GM18499 (cell line): Measurements from ENCODE around the gene SLC40A1.

Source experiments
- ATAC-seq: cut with Tn5 transposase; IDR thresholded peaks from one replicate; pipeline ENCODE4 v1.9.1; 2021; ENCODE audit warnings: moderate number of reproducible peaks; ENCODE audit not compliant: insufficient read depth, unreplicated experiment

SLC40A1 gene, protein sequence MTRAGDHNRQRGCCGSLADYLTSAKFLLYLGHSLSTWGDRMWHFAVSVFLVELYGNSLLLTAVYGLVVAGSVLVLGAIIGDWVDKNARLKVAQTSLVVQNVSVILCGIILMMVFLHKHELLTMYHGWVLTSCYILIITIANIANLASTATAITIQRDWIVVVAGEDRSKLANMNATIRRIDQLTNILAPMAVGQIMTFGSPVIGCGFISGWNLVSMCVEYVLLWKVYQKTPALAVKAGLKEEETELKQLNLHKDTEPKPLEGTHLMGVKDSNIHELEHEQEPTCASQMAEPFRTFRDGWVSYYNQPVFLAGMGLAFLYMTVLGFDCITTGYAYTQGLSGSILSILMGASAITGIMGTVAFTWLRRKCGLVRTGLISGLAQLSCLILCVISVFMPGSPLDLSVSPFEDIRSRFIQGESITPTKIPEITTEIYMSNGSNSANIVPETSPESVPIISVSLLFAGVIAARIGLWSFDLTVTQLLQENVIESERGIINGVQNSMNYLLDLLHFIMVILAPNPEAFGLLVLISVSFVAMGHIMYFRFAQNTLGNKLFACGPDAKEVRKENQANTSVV

DNA sequence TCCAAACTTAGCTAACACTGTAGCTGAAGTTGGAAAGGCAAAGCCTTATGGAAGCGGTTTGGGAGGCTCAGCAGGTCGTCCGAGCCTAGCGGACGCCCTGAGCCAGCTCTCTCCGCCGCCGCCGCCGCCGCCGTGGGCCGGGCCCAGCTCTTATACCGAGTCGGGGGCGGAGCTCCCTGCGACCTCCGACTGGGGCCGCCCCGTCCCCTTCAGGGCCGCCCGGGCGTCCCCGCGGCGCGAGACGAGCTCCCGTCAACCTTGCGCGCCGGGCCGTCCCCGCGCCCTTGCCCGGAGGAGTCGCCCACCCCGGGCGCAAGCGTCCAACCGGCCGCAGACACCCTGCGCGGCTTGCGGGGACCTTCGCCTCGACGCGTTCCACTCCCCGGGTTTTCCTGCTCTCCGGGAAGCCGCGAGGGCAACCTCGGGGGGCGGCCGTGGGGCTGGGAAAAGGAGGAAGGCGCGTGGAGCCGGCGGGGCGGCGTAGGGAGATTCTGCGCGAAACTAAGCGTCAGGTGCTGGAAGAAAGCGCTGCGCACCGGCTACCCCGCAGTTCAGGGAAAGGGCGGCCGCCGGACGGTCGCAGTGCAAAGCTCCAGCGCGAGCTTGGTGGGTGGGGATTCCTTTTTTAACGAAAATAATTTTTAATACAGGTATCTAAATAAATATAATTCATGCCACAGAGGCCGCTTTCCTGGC is at the start of gene SLC40A1:
TSS of gene SLC40A1 (minus strand) at position 129 of the 696 bp plus-strand sequence. CDS start 326 bp downstream, outside the sequence.
- ATAC-seq = no peak

- ATAC-seq = no peak
These were observed 49.2 kb upstream of the SLC40A1 start for GRCh38 chr2:189629531-189630453.

DNA sequence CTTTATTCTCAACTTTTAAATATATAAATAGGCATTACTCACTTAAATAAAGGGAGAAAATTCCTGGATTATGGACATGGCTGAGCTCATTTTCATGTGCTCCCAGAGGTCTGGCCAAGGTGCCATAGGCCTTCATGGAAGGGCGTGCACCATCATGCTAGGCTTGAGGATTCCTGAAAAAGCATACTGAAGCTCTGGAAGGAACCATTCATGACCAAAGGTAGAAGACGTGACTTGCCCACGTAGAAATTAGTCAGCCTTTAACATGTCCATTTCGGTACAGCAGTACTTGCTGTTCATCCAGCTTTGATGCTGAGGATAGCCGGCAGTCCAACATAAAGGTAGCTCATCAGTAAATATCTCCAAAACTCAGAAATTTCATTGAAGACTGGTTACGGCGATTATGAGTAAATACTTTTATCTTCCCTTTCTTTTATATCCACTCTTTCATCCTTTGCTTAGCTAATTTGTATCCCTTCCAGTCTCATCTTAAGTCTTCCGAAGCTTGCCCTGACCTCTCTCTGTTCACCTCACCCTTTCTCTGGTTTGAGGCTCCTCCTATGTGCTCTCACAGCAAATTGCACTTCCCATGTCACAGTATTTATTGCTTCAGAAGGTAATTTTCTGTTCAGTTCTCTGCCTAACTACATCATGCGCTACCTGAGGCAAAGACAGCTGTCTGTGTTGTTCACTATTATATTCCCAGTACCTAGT is 48.4 kb upstream of the SLC40A1 start:
- no peak for ATAC-seq

DNA sequence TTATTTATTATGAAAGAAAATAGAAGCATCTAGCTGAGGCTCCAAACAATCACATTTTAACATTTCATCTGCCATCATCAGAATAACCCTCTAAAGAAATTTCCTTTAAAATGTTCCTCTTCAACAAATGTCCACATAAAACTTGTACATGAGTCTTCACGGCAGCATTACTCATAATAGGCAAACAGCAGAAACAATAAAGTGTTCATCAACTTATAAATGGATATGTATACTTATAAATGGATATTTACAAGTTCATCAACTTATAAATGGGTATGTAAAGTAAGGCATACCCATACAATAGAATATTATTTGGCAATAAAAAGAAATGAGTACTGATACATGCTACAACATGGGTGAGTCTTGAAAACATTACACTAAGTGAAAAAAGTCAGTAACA is 47.2 kb upstream of the SLC40A1 start:
- no peak for ATAC-seq

GRCh38 chr2:189625636-189626035 is 45.0 kb upstream of the SLC40A1 start:
- ATAC-seq = no peak

GRCh38 chr2:189624648-189625355 is 44.2 kb upstream of the SLC40A1 start:
- ATAC-seq = no peak

- ATAC-seq = no peak
These were observed 42.5 kb upstream of the SLC40A1 start for GRCh38 chr2:189623049-189623448.

GRCh38 chr2:189621781-189622180 is 41.2 kb upstream of the SLC40A1 start:
- ATAC-seq = no peak

- ATAC-seq = no peak
These were observed 37.6 kb upstream of the SLC40A1 start for GRCh38 chr2:189618197-189618596.

DNA sequence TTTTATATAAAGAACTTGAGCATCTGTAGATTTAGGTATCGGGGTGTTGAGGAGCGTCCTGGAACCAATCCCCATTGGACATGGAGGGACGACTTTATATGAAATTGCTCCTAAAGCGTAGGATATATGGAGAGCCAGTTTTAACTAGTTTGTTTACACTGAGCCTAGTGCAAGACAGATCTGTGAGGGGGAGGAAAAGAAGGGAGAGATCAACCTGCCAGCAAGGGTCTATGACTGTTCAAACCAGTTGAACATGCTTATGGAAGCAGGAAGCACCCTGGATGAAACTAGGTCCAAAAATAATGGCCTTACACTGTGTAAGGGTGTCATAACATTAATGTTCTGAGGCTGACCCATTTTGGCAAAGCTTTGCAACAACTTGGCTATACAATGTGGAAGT is 34.0 kb upstream of the SLC40A1 start:
- no peak for ATAC-seq

- no peak for ATAC-seq
These were observed 33.2 kb upstream of the SLC40A1 start for GRCh38 chr2:189613650-189614420.

GRCh38 chr2:189613077-189613636 is 32.6 kb upstream of the SLC40A1 start:
- no peak for ATAC-seq

- no peak for ATAC-seq
These were observed 30.1 kb upstream of the SLC40A1 start for GRCh38 chr2:189610700-189611099.

DNA sequence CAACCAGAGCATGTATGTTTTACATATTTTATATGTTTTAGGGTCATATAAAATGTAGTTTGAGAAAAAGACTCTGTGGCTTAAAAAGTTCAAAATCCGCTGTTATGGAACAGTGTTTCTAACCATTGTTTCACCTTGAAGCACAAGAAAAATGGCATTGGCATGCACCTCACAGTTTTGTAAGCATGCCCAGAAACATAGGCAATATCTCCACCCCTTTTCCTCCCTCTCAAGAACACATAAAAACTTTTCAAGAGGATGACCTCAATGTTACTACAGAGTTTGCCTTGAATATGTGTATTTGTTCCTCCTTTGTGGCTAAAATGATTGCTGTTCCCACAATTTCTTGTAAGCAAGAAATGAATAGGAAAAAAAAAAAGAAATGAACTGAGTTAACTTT is 29.3 kb upstream of the SLC40A1 start:
- no peak for ATAC-seq

DNA sequence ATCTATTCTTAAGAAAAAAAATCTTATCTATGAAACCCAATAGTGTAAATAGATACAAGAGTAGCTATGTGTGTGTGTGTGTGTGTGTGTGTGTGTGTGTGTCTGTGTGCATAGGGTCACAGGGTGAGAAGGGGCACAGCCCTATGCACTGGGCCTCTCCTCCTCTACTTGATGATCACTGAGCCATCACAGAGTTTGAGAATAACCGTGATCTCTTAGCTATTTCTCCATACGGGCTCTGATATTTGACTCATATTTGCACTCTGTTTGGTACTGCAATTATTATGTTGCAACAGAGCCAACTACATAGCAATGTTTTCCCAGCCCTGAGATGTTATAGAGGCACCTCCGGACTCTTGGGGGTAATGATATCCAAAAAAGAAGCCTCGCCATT is 28.8 kb upstream of the SLC40A1 start:
- no peak for ATAC-seq

DNA sequence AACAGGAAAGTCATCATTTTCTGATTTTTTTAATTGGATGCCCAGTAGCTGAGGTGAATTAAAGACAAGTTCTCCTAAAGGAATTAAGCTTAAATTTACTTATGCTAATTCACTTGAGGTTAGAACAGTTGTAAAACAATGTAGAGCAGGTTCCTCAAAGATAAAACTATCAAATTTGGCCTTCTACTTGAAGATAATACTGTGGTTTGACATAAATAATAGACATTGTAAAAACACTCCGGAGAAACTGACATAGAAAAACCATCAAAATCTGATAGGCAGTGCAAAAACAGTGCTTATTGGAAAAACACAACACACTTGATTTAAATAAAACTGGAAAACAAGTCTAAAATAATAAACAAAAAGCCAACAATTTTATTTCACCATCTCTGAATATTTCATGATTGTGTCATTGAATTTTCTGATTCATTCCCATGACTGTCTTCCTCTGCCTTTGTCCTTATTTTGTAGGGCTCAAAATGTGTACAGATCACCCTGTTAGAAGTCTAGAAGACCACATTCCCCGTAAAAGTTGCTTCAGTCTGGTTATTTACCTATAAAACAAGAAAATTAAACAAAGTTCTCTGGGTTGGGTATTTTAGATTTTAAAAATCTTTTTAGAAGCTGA is 28.3 kb upstream of the SLC40A1 start:
- ATAC-seq = no peak

DNA sequence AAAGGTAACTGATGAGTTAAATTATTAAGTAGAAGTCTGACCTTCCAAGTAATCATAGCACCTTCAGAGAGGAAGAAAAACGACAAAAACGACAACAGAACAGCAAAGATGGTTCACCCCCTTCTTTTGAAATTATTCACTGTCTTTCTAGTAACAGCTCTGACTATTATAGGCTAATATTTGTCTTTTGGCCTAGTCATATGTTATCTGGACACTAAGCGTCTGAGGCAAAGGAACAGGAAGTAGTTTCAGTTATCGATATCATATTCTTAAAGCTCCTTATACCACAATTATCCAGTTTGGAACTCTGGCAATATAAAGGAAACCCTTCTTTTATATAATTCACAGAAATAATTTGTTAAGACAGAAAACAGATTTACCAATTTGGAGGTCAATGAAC is 27.6 kb upstream of the SLC40A1 start:
- no peak for ATAC-seq

DNA sequence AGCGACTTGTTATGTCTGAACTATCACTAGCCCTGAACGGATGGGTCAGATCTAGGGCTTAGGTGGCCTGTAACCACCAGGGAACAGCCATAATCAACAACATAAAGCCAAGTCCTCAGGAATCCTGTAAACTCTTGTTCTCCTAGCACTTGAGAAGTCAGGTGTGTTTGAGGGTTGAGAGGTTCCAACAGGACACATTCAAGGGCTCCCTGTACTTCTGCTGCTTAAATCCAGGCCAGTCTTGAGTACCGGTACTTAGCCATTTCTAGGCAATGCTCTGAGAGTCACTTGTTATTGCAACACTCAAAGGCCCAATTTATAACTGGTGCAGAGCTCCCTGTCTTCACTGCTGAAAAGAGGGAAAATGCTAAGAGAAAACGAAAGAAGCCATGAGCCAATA is 21.6 kb upstream of the SLC40A1 start:
- ATAC-seq = no peak
